ENCODE measurements around the gene DOCK4. TPM values are rescaled to one million over a fixed set of nuclear protein-coding genes. Genes with fewer than 3 reads are reported as not detected.

The DOCK4 gene
- total RNA-seq, 1 donor from 2014 or later: 43.0 TPM

DNA sequence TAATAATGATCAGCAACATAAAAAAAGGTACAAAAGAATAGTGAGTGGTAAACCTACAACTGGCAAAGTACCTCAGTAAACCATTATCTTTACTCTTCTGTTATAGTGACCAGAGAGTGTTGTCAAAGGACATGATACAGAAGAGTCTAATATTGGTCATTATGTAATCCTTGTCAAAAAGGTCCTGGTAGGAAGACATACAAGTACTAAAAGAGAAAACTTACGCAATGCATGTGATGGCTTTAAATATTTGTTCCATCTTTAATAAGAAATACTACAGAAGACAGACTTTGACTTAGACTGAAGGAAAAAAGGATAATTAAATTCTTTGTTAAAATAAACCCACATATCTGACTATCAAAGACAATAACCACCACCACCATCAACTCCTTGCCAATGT, 6.5 kb downstream of the DOCK4 start:
- peaks cover 66% of the 10 kb centered on the region for H3K4me1 Mint-ChIP-seq (ENCODE audit: low read depth)
- DNase-seq (ENCODE audit: low spot score): no peak

DNA sequence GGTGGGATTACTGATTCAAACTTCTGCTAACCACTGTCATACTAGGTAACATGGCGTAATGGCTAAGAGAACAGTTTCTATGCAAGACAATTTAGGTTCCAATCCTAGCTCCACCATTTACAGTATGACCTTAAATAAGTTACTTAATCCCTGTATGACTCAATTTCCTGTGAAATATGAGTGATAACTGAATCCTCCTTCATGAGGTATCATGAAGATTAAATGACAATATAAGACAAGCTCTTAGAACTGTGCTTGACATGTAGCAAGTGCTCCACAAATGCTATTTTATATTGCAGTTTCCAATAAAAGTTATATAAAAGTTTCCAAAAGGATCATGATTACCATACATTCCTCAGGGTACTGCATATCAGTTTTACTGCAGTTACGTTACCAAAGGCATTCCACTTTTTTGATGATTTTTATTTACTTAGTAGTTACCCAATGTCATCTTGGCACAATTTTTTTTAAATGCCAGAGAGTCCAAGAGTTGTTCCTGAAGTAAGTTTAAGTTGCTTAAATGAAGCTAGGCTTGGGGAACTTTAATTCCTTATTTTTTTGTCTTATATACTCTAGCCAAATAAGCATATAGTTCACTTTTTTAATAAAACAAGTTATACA, 7.1 kb downstream of the DOCK4 start:
- H3K27ac Mint-ChIP-seq (ENCODE audit: unreplicated experiment): no peak overlapping the region
- H3K36me3 Mint-ChIP-seq (ENCODE audit: low read depth): no peaks in the 10 kb centered on the region
- no peaks in the 10 kb centered on the region for H3K27me3 Mint-ChIP-seq (ENCODE audit: low read depth)
- H3K9me3 Mint-ChIP-seq (ENCODE audit: low read depth): no peaks in the 10 kb centered on the region
- TF ChIP-seq, protein P1, sequence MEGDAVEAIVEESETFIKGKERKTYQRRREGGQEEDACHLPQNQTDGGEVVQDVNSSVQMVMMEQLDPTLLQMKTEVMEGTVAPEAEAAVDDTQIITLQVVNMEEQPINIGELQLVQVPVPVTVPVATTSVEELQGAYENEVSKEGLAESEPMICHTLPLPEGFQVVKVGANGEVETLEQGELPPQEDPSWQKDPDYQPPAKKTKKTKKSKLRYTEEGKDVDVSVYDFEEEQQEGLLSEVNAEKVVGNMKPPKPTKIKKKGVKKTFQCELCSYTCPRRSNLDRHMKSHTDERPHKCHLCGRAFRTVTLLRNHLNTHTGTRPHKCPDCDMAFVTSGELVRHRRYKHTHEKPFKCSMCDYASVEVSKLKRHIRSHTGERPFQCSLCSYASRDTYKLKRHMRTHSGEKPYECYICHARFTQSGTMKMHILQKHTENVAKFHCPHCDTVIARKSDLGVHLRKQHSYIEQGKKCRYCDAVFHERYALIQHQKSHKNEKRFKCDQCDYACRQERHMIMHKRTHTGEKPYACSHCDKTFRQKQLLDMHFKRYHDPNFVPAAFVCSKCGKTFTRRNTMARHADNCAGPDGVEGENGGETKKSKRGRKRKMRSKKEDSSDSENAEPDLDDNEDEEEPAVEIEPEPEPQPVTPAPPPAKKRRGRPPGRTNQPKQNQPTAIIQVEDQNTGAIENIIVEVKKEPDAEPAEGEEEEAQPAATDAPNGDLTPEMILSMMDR (IDR thresholded peaks at IDR 0.05): no peak
- peaks cover 62% of the 10 kb centered on the region for H3K4me1 Mint-ChIP-seq (ENCODE audit: low read depth)
- no peak for DNase-seq (ENCODE audit: low spot score)
- H3K4me3 Mint-ChIP-seq (ENCODE audit: unreplicated experiment): no peak overlapping the region

More for the DNA sequence above, 6.5 kb downstream of the DOCK4 start:
- Mint-ChIP-seq H3K27ac (ENCODE audit: unreplicated experiment) (no peak overlapping the region), H3K4me3 (ENCODE audit: unreplicated experiment) (no peak overlapping the region), H3K36me3 (ENCODE audit: low read depth) (no peaks in the 10 kb centered on the region), H3K9me3 (ENCODE audit: low read depth) (no peaks in the 10 kb centered on the region), H3K27me3 (ENCODE audit: low read depth) (no peaks in the 10 kb centered on the region)
- TF ChIP-seq, protein P1 (IDR thresholded peaks at IDR 0.05): no peak

DNA sequence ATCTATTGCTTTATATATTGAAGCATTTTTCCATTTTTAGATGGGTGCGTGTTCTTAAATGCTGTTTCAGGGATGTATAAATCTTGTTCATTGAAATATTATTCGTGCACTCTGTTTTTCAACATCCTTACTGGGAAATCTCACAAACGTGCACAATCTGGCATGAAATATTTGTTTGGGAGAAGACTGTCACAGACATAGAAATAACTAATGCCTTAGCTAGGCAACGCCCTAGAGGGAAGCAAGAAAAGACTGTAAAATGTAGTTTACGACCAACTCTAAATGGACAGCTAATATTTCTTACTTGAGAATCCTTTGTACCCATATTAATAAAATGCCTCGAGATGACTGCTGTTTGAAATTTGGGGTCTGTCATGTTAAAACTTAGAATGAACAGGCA, 8.9 kb downstream of the DOCK4 start:
- Mint-ChIP-seq H3K9me3 (ENCODE audit: low read depth) (no peaks in the 10 kb centered on the region), H3K27me3 (ENCODE audit: low read depth) (no peaks in the 10 kb centered on the region), H3K36me3 (ENCODE audit: low read depth) (no peaks in the 10 kb centered on the region), H3K27ac (ENCODE audit: unreplicated experiment) (no peak overlapping the region), H3K4me1 (ENCODE audit: low read depth) (peaks cover 66% of the 10 kb centered on the region), H3K4me3 (ENCODE audit: unreplicated experiment) (no peak overlapping the region)
- no peak for DNase-seq (ENCODE audit: low spot score)
- TF ChIP-seq, protein P1 (IDR thresholded peaks at IDR 0.05): no peak

DNA sequence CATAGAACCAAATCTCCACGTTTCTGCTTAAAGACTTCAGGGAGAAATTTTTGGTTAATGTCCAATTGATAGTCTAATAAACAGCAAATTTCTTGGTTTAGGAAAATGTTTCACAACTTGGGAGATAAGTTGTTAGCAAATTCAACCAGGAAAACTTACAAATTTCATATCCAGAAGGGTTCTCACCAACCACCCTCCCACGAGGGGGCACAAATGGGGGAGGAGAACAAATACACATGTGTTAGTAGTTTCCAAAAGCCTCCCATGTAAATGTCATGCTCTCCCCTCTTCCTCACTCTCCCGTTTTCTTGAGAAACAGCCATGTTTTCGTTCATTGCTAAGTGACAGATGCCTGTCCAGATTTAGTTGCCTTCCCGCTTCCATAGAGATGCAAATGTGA, 10.5 kb downstream of the DOCK4 start:
- Mint-ChIP-seq H3K27me3 (ENCODE audit: low read depth) (no peaks in the 10 kb centered on the region), H3K9me3 (ENCODE audit: low read depth) (no peaks in the 10 kb centered on the region), H3K4me1 (ENCODE audit: low read depth) (peaks cover 59% of the 10 kb centered on the region), H3K27ac (ENCODE audit: unreplicated experiment) (no peak overlapping the region), H3K36me3 (ENCODE audit: low read depth) (no peaks in the 10 kb centered on the region), H3K4me3 (ENCODE audit: unreplicated experiment) (no peak overlapping the region)
- TF ChIP-seq, protein P1 (IDR thresholded peaks at IDR 0.05): no peak
- DNase-seq (ENCODE audit: low spot score): no peak

DNA sequence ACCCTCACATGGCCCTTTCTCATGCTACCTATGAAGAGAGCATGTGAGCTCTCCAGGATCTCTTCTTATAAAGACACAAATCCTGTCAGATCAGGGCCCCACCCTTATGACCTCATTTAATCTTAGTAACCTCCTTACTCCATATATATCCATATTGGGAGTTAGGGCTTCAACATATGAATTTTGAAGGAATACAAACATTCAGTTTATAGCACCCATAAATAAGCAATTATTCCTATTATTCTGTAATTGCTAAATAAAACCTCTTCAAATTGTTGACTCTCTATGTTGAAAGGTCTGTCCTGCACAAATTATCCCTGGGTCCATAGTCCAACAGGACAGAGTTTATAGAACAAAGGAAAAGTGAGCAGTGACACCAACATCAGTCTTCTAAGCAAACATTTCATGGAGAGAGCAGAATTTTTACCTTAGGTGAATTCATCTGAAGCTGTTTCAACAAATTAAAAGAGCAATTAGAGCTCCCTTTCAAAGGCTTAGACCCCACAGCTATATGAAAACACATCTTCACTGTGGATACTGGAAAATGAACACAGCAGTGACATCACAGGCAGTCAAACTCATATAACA, 12.2 kb downstream of the DOCK4 start:
- Mint-ChIP-seq H3K4me1 (ENCODE audit: low read depth) (peaks cover 57% of the 10 kb centered on the region), H3K36me3 (ENCODE audit: low read depth) (no peaks in the 10 kb centered on the region), H3K9me3 (ENCODE audit: low read depth) (no peaks in the 10 kb centered on the region), H3K27ac (ENCODE audit: unreplicated experiment) (no peak overlapping the region), H3K4me3 (ENCODE audit: unreplicated experiment) (no peak overlapping the region), H3K27me3 (ENCODE audit: low read depth) (no peaks in the 10 kb centered on the region)
- DNase-seq (ENCODE audit: low spot score): no peak
- TF ChIP-seq, protein P1 (IDR thresholded peaks at IDR 0.05): no peak
